Activated naive CD8-positive, alpha-beta T cell (primary cell): ENCODE results near the gene SMIM35.

Experiments used
- H3K27ac Mint-ChIP-seq: one replicate; pipeline ENCODE4 v1.8.0; 2021; ENCODE audit warnings: mixed read lengths
- H3K27me3 Mint-ChIP-seq: one replicate; pipeline ENCODE4 v1.8.0; 2021; ENCODE audit warnings: mixed read lengths
- H3K36me3 Mint-ChIP-seq: one replicate; pipeline ENCODE4 v1.8.0; 2021; ENCODE audit warnings: mixed read lengths
- H3K4me1 Mint-ChIP-seq: one replicate; pipeline ENCODE4 v1.8.0; 2021; ENCODE audit warnings: low read depth, mixed read lengths
- H3K4me3 Mint-ChIP-seq: one replicate; pipeline ENCODE4 v1.8.0; 2021; ENCODE audit warnings: mild to moderate bottlenecking, mixed read lengths
- H3K9me3 Mint-ChIP-seq: one replicate; pipeline ENCODE4 v1.8.0; 2021; ENCODE audit warnings: low read depth, mixed read lengths

SMIM35 gene

GRCh38 chr11:118117790-118118601, 31.2 kb upstream of the SMIM35 start:
- H3K36me3 Mint-ChIP-seq = peaks cover 2% of the 10 kb centered on the region
- peak overlapping the region; percentile 14 for H3K4me3 Mint-ChIP-seq
- H3K27me3 Mint-ChIP-seq = peaks cover 5% of the 10 kb centered on the region
- peaks cover 6% of the 10 kb centered on the region for H3K9me3 Mint-ChIP-seq
- no peak overlapping the region for H3K27ac Mint-ChIP-seq
- H3K4me1 Mint-ChIP-seq = peaks cover 17% of the 10 kb centered on the region

GRCh38 chr11:118115048-118115447, 28.3 kb upstream of the SMIM35 start:
- Mint-ChIP-seq H3K4me1 (peaks cover 17% of the 10 kb centered on the region), H3K27ac (no peak overlapping the region), H3K9me3 (no peaks in the 10 kb centered on the region)

GRCh38 chr11:118114266-118114665, 27.5 kb upstream of the SMIM35 start:
- Mint-ChIP-seq H3K27me3 (peaks cover 1% of the 10 kb centered on the region), H3K36me3 (no peaks in the 10 kb centered on the region), H3K4me1 (peaks cover 17% of the 10 kb centered on the region), H3K4me3 (no peak overlapping the region), H3K9me3 (no peaks in the 10 kb centered on the region), H3K27ac (no peak overlapping the region)

More at GRCh38 chr11:118115048-118115447, 28.3 kb upstream of the SMIM35 start:
- peaks cover 1% of the 10 kb centered on the region for H3K27me3 Mint-ChIP-seq
- no peak overlapping the region for H3K4me3 Mint-ChIP-seq
- no peaks in the 10 kb centered on the region for H3K36me3 Mint-ChIP-seq

- H3K36me3 Mint-ChIP-seq = no peaks in the 10 kb centered on the region
- peaks cover 1% of the 10 kb centered on the region for H3K27me3 Mint-ChIP-seq
- H3K4me3 Mint-ChIP-seq = no peak overlapping the region
- H3K4me1 Mint-ChIP-seq = peaks cover 10% of the 10 kb centered on the region
- H3K27ac Mint-ChIP-seq = no peak overlapping the region
- H3K9me3 Mint-ChIP-seq = no peaks in the 10 kb centered on the region
Measured at GRCh38 chr11:118112711-118113430, 26.1 kb upstream of the SMIM35 start.

GRCh38 chr11:118111744-118112035, 24.9 kb upstream of the SMIM35 start:
- no peaks in the 10 kb centered on the region for H3K4me1 Mint-ChIP-seq
- no peaks in the 10 kb centered on the region for H3K36me3 Mint-ChIP-seq
- H3K4me3 Mint-ChIP-seq = no peak overlapping the region
- no peak overlapping the region for H3K27ac Mint-ChIP-seq
- H3K9me3 Mint-ChIP-seq = no peaks in the 10 kb centered on the region
- peaks cover 1% of the 10 kb centered on the region for H3K27me3 Mint-ChIP-seq

GRCh38 chr11:118111019-118111743, 24.4 kb upstream of the SMIM35 start:
- Mint-ChIP-seq H3K9me3 (no peaks in the 10 kb centered on the region), H3K27me3 (peaks cover 1% of the 10 kb centered on the region), H3K4me1 (no peaks in the 10 kb centered on the region), H3K27ac (no peak overlapping the region), H3K36me3 (no peaks in the 10 kb centered on the region), H3K4me3 (no peak overlapping the region)

GRCh38 chr11:118109231-118109630, 22.5 kb upstream of the SMIM35 start:
- no peaks in the 10 kb centered on the region for H3K9me3 Mint-ChIP-seq
- no peak overlapping the region for H3K4me3 Mint-ChIP-seq
- H3K36me3 Mint-ChIP-seq = no peaks in the 10 kb centered on the region
- H3K27ac Mint-ChIP-seq = no peak overlapping the region
- H3K4me1 Mint-ChIP-seq = no peaks in the 10 kb centered on the region
- H3K27me3 Mint-ChIP-seq = no peaks in the 10 kb centered on the region

GRCh38 chr11:118108513-118108912, 21.8 kb upstream of the SMIM35 start:
- no peak overlapping the region for H3K4me3 Mint-ChIP-seq
- no peaks in the 10 kb centered on the region for H3K4me1 Mint-ChIP-seq
- no peaks in the 10 kb centered on the region for H3K27me3 Mint-ChIP-seq
- no peaks in the 10 kb centered on the region for H3K9me3 Mint-ChIP-seq
- no peak overlapping the region for H3K27ac Mint-ChIP-seq
- no peaks in the 10 kb centered on the region for H3K36me3 Mint-ChIP-seq

- H3K27me3 Mint-ChIP-seq = no peaks in the 10 kb centered on the region
- H3K9me3 Mint-ChIP-seq = no peaks in the 10 kb centered on the region
- no peaks in the 10 kb centered on the region for H3K4me1 Mint-ChIP-seq
- no peaks in the 10 kb centered on the region for H3K36me3 Mint-ChIP-seq
- H3K27ac Mint-ChIP-seq = no peak overlapping the region
- no peak overlapping the region for H3K4me3 Mint-ChIP-seq
Measured at GRCh38 chr11:118106789-118107335, 20.1 kb upstream of the SMIM35 start.

- H3K4me3 Mint-ChIP-seq = no peak overlapping the region
- H3K27ac Mint-ChIP-seq = no peak overlapping the region
- H3K4me1 Mint-ChIP-seq = no peaks in the 10 kb centered on the region
- no peaks in the 10 kb centered on the region for H3K27me3 Mint-ChIP-seq
- H3K9me3 Mint-ChIP-seq = no peaks in the 10 kb centered on the region
- H3K36me3 Mint-ChIP-seq = no peaks in the 10 kb centered on the region
Measured at GRCh38 chr11:118105657-118106305, 19.0 kb upstream of the SMIM35 start.

GRCh38 chr11:118104491-118104890, 17.7 kb upstream of the SMIM35 start:
- Mint-ChIP-seq H3K27me3 (no peaks in the 10 kb centered on the region), H3K4me3 (no peak overlapping the region), H3K27ac (no peak overlapping the region), H3K4me1 (no peaks in the 10 kb centered on the region), H3K36me3 (no peaks in the 10 kb centered on the region), H3K9me3 (no peaks in the 10 kb centered on the region)

- H3K9me3 Mint-ChIP-seq = no peaks in the 10 kb centered on the region
- peaks cover 1% of the 10 kb centered on the region for H3K4me1 Mint-ChIP-seq
- H3K4me3 Mint-ChIP-seq = no peak overlapping the region
- H3K27me3 Mint-ChIP-seq = no peaks in the 10 kb centered on the region
- H3K27ac Mint-ChIP-seq = no peak overlapping the region
- H3K36me3 Mint-ChIP-seq = no peaks in the 10 kb centered on the region
Measured at GRCh38 chr11:118102721-118103261, 16.0 kb upstream of the SMIM35 start.

GRCh38 chr11:118100691-118101232, 14.0 kb upstream of the SMIM35 start:
- no peak overlapping the region for H3K4me3 Mint-ChIP-seq
- no peak overlapping the region for H3K27ac Mint-ChIP-seq
- H3K27me3 Mint-ChIP-seq = no peaks in the 10 kb centered on the region
- no peaks in the 10 kb centered on the region for H3K36me3 Mint-ChIP-seq
- no peaks in the 10 kb centered on the region for H3K9me3 Mint-ChIP-seq
- H3K4me1 Mint-ChIP-seq = peaks cover 1% of the 10 kb centered on the region

GRCh38 chr11:118099838-118100556, 13.2 kb upstream of the SMIM35 start:
- H3K36me3 Mint-ChIP-seq = no peaks in the 10 kb centered on the region
- H3K4me1 Mint-ChIP-seq = peaks cover 1% of the 10 kb centered on the region
- no peaks in the 10 kb centered on the region for H3K9me3 Mint-ChIP-seq
- no peak overlapping the region for H3K27ac Mint-ChIP-seq
- no peak overlapping the region for H3K4me3 Mint-ChIP-seq
- no peaks in the 10 kb centered on the region for H3K27me3 Mint-ChIP-seq
